GM19452 (cell line): ENCODE measurements around the gene TMEM154.
"Not testable (repeated sequence)": the region's sequence is repeated elsewhere in the genome, so short reads cannot be mapped to it uniquely, and the experiment has no call there.

Experiments used
- ATAC-seq: cut with Tn5 transposase; IDR thresholded peaks from one replicate; pipeline ENCODE4 v1.9.1; 2021; ENCODE audit not compliant: unreplicated experiment

The TMEM154 gene

DNA sequence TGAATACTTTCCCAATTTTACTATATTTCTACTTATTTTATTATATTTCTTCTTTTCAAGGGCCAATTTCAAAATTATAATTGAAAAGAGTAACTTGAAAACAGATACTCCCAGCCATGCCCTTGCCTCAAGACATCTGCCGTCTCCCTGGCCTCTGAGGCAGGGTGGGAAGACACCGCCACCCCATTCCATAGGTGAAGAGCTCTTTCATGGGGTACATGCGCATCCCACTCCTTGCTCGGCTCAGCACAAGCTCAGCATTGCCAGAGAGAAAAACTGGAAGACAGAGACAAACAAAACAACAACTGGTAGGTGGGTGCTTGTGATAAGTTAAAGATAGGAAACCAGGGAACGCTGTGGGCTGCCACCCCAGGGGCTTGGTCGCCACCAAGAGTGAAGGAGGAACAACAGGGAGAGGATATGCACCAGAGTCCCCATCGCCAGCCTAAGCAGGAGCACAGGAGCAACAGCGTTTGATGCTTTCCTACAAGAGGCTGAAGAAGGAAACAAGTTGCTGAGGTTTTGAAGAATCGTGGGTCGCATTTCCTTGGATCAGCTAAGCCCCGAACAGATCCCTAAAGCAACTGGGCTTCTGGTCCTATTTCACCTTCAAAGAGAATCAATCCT is 11.3 kb downstream of the TMEM154 start:
- ATAC-seq = no peak

DNA sequence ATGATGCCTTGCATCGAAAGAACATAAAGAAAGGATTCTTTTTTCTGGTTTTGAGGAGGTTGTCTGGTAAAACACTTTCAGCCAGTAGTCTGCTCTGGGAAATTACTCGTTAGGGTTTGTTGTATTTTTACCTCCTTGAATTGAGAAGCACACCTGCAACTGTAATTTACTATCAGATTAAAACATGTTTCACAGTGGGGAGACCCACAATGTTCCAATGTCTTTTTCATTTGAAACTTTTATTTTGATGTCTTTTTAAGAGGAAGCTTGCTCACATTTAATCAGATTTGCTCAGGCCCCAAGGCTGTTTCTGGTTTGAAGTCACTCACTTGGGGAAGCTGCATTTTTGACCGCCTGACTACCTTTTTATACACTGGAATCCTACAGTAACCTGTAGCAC is 12.0 kb downstream of the TMEM154 start:
- no peak for ATAC-seq

DNA sequence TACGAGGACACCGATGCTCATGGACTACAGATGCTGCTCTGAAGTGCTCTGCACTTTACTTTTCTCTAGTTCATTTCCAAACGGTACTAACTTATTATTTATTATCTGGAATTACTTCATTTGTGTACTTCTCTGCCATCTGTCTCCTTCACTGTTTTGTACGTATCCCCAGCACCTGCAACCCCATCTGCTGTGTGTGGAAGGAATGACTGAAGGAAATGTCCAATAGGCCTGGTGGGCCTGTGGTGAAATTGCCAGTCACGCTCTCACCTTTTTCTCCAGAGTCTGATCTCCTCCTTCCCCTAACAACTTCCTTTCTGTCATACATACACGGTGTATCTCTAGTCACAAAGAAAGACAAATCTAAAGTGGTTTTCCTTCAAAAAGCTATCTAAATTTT is 12.9 kb downstream of the TMEM154 start:
- ATAC-seq = no peak

DNA sequence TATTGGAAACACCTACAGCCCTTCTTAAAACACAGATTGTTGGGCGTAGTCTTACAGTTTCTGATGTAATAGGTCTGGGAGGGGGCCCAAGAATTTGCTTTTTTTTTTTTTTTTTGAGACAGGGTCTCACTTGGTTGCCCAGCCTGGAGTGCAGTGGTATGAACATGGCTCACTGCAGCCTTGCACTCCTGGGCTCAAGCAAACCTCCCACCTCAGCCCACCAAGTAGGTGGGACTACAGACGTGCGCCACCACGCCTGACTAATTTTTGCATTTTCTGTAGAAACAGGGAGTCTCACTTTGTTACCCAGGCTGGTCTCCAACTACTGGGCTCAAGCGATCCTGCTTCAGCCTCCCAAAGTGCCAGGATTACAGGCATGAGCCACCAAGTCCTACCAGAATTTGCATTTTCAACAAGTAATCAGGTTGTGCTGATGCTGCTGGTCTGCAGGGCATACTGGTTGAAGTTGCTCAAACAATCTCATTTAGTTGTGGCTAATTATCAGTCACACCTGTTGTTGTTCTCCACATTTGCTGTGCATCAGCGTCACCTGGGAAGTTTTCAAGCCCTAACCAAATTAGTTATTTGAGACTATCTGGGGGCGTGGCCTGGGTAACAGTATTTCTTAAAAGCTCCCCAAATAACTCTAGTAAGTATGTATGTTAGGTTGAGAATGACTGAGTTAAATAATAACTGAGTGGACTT is 14.0 kb downstream of the TMEM154 start:
- ATAC-seq = no peak

DNA sequence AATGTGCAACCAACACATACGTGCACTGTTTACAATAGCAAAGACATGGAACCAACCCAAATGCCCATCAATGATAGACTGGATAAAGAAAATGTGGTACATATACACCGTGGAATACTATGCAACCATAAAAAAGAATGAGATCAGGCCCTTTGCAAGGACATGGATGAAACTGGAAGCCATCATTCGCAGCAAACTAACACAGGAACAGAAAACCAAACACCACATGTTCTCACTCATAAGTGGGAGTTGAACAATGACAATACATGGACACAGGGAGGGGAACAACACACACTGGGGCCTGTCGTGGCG is 15.8 kb downstream of the TMEM154 start:
- ATAC-seq = not testable (repeated sequence)

DNA sequence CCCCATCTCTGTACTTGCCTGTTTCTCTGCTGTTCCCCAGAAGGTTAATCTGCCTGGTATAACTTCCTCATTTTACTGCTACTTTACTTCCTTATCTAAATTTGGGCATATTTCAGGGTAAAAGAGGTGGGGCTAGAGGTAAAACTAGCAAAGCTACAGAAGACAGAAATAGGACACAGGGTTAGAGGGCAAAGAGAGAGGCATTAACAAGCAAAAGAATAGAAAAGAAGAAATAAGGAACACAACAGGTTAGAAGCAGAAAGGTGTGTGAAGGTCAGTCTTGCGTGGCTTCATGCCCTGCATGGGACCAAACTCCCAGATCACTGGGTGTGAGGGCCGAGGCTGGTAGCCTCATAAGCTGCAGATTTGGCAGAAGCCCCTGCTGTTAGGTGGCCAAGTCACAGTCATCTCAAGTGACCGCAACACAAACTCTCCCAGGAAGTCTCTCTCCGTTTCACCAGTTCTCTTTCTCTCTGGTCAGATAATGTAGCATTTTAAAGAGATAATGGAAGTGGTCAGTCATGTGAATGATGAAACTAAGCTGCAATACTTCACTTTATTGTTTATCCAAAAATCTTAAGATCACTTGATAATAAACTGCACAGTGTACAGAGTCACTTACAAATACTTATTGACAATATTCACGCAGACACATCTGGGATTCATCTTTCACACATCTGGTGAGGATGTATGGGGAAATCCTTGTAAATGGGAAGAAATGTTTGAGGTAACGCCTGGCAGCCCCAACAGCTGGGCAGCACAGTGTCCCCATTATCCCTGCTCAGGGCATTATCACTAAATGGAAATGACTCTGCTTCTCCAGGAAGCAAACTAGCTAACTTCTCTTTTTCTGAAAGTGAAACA is 16.4 kb downstream of the TMEM154 start:
- peak; percentile 72 for ATAC-seq

DNA sequence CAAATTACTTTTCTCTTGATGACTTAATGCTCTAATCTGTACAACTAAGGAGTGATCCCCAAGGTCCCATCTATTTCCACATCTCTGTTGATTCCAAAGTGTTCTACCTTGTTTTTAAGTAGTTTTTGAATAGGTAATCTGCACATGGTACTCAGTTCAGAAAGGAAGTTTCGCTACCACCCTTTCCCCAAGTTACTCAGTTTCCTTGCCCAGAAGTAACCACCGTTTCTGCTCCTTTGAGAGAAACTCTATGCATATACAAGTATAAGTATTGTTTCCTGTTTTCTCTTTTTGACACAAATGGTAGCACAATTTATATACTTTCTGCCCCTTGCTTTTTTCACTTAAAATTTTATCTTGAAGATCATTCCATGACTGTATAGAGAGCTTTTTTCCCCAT is 18.1 kb downstream of the TMEM154 start:
- ATAC-seq = no peak

DNA sequence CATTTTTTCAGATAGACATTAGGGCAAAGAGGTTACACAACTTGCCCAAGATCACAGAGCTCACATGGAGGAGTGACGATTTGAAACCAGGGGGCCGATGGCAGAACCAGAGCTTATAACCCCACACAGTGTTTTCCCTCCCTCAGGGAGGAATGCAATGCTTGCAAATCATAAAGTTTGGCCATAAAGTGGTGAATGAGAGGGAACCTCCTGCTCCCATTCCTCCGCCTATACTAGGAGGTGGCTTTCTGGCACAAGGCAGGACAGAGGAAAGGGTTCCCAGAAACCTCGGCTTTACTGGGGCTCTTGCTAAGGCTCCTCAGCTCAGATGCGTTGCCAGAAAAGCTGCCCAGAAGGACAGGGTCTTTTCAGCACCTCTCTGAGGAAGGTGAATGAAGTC is 19.3 kb downstream of the TMEM154 start:
- no peak for ATAC-seq

DNA sequence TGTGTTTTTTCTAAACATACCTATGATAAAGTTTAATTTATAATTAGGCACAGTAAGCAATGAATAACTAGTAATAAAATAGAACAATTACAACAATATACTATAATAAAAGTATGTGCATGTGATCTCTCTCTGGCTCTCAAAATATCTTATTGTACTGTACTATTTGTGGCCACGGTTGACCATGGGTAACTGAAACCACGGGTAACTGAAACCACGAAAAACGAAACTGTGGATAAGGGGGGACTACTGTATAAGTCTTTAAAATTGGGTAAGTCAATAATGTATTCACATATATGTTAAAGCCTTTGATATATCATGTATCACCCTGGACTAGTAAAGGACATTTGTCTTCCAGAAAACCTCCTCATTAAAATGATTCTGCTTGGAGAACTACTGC is 20.0 kb downstream of the TMEM154 start:
- ATAC-seq = no peak

DNA sequence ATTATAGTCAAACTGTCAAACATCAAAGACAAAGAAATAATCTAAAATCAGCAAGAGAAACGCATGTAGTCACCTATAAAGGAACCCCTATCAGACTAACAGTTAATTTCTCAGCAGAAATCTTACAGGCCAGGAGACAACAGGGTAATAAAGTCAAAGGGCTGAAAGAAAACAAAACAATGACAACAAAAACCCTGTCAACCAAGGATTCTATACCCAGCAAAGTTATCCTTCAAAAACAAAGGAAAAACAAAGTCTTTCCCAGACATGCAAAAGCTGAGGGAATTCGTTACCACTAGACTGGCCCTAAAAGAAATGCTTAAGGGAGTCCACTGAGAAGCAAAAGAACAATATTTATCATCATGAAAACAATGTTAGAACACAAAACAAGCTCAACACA is 22.1 kb downstream of the TMEM154 start:
- ATAC-seq = no peak

DNA sequence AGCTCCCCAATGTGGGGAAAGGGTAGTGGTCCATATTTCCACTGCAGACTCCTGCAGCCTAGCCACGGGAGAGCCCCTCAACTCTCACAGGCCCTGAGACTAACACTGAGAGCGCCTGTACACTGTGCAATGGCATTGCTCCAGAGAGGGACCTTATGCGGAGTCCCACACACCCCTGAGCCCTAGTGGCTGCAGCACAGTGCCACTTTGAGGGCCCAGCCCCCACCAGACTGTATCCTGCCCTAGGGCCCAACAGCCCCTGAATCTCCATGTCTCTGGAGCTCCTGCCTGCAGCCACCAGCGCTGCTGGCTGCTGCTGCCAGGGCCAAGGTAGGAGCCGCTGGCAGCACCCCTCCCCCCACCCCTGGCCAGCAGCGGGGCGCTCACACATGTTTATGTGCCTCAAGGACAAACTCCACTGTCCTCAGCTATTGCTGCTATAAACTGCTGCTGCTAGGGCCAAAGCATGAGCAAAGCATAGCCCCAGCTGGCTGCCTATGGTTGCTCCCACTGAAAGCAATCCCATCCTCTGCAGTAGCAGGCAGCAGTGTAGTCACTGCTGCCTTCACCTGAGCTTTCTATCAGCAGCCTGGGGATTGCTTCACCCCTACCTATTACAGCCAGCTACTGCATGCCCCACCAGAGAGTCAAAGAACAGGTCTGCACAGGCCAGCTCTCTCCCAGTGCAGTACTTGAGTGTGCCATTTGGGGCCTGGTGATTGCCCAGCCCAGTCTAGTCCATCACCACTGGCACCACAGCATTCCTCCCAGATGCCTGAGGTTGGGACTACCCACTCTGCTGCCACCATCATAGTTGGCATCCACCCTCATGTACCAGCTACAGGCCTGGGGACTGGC is 24.3 kb downstream of the TMEM154 start:
- ATAC-seq = no peak

DNA sequence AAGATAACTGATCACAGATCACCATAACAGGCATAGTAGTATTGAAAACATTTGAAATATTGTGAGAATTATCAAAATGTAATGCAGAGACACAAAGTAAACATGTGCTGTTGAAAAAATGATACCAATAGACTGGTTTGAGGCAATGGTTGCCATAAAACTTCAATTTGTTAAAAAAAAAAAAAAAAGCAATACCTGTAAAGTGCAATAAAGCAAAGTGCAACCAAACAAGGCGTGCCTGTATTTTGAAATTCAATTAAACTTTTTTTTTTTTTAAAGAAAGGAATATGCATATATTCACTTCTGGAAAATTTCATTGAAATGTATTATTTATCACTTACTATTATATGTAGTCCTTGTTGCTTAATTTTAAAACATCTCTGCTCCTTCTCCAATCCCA is 27.7 kb downstream of the TMEM154 start:
- ATAC-seq = no peak

DNA sequence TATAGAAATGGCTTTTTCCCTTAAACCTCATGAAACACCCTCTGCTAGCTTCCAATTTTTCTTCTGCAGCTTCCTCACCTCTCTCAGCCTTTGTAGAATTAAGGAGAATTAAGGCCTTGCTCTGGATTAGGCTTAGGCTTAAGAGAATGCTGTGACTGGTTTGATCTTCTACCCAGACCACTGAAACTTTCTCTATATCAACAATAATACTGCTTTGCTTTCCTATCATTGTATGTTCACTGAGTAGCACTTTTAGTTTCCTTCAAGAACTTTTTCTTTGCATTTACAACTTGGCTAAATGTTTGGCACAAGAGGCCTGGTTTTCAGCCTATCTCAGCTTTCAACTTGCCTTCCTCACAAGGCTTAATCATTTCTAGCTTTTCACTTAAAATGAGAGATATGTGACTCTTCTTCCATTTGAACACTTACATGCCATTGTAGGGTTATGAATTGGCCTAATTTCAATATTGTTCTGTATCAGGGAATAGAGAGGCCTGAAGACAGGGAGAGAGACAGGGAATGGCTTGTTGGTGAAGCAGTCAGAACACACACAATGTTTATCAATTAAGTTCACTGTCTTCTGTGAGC is 28.2 kb downstream of the TMEM154 start:
- no peak for ATAC-seq

DNA sequence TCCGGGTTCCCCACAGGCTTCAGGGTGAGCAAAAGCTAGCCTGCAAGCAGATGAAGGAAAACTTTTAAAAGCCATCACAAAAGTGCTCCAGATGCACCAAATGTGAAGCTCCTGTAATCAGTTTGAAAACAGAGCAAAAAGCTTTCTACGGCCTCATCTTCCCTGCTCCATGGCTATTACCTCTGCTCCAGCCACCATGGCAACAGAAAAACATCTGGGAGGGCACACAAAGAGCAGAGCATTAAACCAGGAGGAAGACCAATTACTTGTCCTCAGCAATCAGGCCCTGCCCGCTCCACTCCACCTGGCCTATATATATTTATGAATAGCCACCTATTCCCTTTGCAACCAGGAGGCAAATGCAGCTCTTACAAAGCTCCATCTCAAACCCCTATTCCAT is 33.6 kb downstream of the TMEM154 start:
- no peak for ATAC-seq

DNA sequence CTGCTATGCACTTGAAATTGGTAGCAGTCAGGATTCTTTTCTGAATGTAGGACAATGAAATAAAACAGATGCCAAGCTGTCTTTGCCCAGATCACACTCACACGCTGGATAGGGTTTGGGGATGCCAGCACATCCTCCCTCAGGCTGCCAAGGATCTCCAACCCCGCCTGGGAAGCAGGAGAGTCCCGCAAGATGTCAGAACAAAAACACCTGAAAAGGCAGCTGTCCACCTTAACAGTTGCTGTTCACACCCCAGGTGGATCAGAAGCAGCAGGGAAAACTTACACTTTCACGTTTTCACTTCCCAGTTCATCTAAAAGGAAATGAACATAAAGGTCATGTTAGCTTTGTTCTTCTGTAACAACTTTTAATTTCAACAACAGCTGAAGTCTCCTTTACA is 35.7 kb downstream of the TMEM154 start:
- no peak for ATAC-seq

DNA sequence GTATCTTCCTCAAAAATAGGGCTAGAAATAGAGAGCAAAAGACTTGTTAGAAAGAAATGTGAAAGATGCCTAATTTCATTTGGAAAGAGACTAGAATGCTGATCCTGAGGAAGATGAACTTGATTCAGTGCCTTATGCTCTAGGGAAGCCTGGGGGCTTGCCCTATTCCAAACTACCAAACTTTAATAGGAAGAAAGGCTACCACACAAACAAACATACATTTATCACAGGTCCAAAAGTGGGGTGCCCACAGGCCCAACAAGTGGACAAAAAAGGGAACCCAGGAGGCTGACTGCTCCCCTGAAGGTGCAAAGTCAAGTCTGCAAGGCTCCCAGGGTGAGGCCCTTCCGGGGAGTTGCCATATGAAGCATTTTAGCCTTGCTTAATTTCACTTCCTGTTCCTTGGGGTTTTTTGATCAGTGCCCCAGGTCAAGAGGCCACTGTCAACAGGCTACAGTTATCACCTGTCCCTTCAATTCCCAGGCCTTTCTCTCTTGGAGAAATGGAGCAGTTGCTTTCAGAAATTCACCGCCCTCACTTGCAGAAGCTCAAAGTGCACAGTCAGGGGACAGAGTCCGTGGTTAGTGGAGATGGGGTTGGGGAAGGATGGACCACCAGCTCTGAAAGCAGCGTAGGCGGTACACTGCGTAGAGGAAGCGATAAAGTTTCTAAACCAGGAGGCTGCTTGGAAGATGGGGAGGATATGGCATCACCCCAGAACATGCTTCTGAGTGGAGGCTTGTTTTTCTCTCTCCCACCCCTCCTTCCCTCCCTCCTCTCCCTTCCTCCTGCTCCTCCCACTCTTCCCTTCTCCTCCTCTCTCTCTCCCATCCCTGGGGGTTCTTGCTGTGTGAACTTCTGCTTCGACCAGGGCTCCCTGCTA is 36.4 kb downstream of the TMEM154 start:
- ATAC-seq = peak; percentile 88

DNA sequence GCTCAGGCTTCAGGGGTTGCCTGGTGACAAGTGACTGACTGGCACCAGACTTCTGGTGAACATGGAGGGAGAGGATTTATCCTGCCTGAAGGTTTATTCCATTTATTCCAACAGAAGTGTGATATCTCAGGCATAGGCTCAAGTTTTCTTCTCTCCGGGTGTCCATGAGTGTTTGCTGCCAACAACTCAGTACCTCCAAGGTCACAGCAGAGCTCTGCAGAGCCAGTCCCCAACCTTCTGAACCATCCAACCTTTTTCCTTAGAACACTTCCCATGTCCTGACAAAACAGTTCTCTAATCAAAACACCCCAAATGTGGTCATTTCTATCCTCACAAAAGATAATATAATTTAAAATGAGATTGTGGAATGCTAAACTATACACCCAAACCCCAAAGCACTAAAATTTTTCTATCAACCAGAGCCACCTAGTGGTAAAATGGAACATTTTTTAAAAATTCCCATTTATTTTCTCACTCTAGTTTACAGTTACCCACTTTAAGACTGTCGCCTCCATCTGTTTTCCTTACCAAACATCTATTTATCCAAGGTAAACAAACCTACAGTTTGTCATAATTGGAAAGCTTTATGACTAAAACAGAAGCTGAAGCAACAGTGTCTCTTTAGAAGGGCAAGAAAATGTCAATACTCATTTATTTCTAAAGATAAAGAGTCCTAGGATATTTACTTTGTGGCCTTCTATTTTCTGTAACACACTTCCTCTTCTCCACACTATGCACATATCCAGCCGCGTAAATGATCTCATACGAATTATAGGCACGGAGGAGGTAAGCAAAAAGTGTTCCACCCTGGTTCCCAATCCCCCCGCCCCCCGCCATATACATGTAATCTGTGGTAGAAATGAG is 39.5 kb downstream of the TMEM154 start:
- ATAC-seq = no peak

DNA sequence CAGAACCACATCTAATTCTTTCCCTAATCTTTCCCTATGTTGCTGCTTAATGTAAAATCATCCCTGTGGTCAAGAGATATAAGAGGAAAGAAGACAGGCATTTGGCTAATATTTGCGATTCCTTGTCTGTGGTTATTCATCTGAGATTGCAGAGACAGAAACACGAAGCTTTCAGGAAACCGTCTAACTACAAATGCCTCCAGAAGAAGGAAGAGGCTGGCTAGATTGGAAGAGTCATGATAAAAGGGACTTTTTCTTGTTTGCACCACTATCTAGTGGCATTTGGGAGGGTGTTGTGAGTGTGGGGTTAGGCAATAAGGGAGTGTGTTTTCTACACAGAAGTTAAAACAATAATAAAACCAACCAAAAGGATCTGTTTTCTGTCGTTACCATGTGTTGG is 43.9 kb downstream of the TMEM154 start:
- no peak for ATAC-seq
